Panc1 (cell line): ENCODE measurements around the gene SLC25A45.

Experiments
- POLR2AphosphoS5 ChIP-seq: IDR thresholded peaks from 2 replicates; pipeline ENCODE4 v1.6.1; 2012; ENCODE audit warnings: mild to moderate bottlenecking, low read depth, low read length, moderate library complexity
- TF ChIP-seq, protein P1 (sequence below): fragments of 450-650 bp; IDR thresholded peaks from 2 replicates; pipeline ENCODE4 v1.5.1; 2017; ENCODE audit warnings: mild to moderate bottlenecking

GRCh38 chr11:65422633-65423515 lies 40.4 kb upstream of the SLC25A45 start, which contains the start of gene NEAT1:
- TF ChIP-seq, protein P1, sequence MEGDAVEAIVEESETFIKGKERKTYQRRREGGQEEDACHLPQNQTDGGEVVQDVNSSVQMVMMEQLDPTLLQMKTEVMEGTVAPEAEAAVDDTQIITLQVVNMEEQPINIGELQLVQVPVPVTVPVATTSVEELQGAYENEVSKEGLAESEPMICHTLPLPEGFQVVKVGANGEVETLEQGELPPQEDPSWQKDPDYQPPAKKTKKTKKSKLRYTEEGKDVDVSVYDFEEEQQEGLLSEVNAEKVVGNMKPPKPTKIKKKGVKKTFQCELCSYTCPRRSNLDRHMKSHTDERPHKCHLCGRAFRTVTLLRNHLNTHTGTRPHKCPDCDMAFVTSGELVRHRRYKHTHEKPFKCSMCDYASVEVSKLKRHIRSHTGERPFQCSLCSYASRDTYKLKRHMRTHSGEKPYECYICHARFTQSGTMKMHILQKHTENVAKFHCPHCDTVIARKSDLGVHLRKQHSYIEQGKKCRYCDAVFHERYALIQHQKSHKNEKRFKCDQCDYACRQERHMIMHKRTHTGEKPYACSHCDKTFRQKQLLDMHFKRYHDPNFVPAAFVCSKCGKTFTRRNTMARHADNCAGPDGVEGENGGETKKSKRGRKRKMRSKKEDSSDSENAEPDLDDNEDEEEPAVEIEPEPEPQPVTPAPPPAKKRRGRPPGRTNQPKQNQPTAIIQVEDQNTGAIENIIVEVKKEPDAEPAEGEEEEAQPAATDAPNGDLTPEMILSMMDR, result no peak
- peak; percentile 99 for TF ChIP-seq POLR2AphosphoS5
